Astrocyte of the cerebellum (primary cell): ENCODE data around the gene MPC2.

Experiments
- DNase-seq: peaks from one replicate; pipeline ENCODE4 v3.0.0-alpha.2; 2011; ENCODE audit warnings: low read depth
- H3K4me3 ChIP-seq: 2 replicates; pipeline ENCODE4 v1.5.1; 2011; ENCODE audit warnings: mild to moderate bottlenecking, low read depth, low read length, moderate library complexity
- in situ Hi-C: cut with HindIII; loops from 2 replicates; pipeline ENCODE4 v1.10.0; 2017; ENCODE audit warnings: low sequenced_read_pairs
- TF ChIP-seq, protein P1 (sequence below): IDR thresholded peaks from 2 replicates; pipeline ENCODE4 v1.5.1; 2012; ENCODE audit warnings: low read length, low read depth, moderate library complexity, mild to moderate bottlenecking; ENCODE audit errors: missing control alignments

MPC2 gene

DNA sequence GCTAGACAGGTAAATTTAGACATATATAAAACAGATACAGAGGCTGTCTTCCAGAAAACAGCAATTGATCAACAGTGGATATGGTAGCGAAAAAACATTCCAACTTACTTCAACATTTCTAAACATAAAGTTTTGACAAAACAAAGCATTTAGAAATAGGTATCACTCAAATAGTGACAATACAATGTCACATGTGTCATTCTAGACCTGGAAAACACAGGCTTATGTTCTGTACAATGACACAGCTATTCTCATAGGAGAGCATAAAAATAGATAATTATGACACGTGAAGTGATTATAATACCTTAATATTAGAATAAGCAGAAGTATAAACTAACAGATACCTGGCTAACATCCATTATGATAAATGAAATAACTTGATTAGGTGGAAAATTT lies 8.4 kb downstream of the MPC2 start:
- DNase-seq = no peak
- TF ChIP-seq, protein P1, sequence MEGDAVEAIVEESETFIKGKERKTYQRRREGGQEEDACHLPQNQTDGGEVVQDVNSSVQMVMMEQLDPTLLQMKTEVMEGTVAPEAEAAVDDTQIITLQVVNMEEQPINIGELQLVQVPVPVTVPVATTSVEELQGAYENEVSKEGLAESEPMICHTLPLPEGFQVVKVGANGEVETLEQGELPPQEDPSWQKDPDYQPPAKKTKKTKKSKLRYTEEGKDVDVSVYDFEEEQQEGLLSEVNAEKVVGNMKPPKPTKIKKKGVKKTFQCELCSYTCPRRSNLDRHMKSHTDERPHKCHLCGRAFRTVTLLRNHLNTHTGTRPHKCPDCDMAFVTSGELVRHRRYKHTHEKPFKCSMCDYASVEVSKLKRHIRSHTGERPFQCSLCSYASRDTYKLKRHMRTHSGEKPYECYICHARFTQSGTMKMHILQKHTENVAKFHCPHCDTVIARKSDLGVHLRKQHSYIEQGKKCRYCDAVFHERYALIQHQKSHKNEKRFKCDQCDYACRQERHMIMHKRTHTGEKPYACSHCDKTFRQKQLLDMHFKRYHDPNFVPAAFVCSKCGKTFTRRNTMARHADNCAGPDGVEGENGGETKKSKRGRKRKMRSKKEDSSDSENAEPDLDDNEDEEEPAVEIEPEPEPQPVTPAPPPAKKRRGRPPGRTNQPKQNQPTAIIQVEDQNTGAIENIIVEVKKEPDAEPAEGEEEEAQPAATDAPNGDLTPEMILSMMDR = no peak
- no peak overlapping the region for H3K4me3 ChIP-seq
- in situ Hi-C loops = no loop called here

DNA sequence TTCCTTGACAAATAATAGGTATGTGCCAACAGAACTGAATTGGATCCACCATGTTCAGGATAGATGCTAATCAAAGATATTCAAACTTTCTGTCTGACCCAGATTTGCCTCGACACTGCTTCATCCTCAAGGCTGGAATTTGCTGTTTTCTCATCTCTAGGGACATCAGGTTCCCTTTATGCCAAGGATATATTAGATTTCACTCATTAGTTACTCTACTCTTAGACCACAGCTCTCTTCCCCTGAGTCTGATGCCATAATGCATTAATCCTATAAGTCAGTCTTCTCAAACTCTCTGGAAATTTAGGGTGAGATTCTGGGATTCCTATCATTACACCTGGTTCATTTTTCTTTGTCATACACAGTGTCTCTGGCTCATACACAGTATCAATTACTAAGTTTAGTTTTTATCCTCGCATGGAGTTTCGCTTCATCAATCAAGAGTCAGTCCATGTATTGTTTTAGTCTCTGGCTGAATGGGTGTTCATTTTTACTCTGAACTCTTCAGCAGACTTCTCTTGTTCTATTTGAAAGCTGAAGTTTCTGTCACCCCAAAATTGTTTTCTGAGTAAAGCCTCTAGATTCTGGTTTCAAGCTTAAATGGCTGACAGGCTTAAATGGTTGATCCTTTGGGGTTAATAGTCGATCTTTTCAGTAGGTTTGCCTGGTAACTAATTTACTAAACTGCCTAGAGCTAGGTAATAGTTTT lies 9.7 kb downstream of the MPC2 start:
- no peak overlapping the region for H3K4me3 ChIP-seq
- DNase-seq = no peak
- TF ChIP-seq, protein P1 = no peak
- in situ Hi-C loops = no loop called here

DNA sequence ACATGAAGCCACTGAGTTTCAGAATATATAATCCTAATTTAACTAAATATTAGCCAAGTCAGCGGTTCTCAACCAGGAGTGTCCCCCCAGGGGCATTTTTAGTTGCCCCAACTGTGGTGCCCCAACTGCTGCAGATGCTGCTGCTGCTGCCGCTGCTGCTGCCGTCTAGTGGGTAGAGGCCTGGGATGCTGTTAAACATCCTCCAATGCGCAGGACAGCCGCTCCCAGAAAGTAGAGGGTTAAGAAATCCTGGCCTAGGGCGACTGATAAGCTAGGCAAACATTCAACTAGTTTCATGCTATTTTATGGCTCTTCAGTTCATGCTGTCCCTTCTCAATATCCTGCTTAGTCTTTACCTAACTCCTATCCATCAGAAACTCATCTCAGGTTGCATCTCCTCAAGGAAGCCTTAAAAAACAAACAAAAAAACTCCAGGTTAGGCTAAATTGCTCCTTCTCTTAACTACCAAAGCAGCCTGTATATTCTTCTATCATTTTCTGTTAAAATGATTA lies 10.3 kb downstream of the MPC2 start:
- DNase-seq = no peak
- TF ChIP-seq, protein P1 = no peak
- in situ Hi-C loops = no loop called here
- no peak overlapping the region for H3K4me3 ChIP-seq

DNA sequence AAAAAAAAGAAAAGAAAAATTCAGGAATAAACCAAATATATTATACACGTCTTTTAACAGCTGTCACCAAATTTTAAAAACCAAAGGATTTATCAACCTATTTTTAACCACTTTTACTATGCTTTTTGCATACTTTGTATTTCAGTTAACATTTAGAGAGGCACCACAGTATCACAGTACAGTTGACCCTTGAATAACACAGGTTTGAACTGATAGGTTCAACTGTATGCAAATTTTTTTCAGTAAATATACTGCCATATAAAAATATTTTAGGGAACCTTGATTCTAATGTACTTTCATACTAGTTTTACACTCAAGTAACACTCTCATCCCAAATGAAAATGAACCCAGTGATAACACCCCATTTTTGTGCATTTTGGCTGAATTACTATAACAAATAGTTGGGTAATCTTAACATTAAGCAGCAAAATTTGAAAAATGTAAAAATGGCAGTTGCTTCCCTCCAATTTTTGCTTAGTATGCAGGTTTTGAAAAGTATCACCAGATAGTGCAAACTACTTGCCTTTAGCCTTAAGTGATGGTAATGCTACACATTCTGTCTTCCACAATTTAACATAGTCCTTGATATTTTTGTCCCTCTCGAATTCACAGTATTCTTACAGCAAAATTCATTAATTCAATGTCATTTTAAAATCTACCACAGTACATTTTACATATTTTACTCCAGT lies 12.2 kb downstream of the MPC2 start:
- in situ Hi-C loops = no loop called here

DNA sequence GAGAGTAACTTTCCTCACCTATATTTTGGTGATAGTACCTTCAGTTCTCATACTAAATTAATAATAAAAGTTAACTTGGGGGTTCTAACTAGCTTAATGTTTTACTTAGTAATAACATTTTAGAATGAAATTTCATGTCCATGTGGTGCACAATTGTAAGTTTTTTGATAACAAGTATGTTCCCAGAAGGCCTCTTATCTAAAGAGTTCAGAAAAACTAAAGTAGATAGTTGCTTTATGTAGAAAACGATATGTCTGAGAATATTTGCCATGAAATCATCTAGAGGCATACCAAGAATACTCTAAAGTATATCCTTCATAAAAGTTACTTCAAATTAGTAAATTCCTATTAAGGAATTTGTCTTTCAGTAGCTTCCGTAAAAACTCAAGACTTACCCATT lies 12.8 kb downstream of the MPC2 start:
- DNase-seq = no peak
- in situ Hi-C loops = no loop called here
- no peak overlapping the region for H3K4me3 ChIP-seq
- TF ChIP-seq, protein P1 = no peak

More for the DNA sequence above, 12.2 kb downstream of the MPC2 start:
- DNase-seq = no peak
- no peak overlapping the region for H3K4me3 ChIP-seq
- TF ChIP-seq, protein P1 = no peak

DNA sequence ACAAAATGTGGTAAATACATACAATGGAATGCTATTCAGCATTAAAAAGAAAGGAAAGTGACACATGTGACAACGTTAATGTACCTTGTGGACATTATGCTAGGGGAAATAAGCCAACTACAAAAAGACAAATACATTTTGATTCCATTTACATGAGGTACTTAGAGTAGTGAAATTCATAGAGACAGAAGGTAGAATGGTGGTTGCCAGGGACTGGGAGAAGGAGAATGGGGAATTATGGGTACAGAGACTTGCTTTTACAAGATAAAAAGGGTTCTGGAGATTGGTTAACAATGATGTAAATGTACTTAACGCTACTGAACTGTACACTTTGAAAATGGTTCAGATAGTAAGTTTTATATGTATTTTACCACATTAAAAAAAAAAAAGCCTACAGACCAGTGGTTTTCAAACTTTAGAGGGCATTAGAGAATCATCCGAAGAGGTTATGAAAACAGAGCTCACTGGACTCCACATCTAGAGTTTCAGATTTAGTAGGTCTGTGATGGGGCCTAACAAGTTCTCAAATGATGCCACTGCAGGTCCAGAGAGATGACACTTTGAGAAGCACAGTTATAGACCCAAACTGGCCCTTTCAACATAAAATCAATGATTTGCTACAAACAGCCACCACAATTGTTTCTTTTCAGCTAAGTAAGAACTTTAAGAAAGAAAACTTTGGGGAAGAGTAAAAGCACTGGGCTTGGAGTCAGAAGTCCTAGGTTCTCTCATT lies 13.4 kb downstream of the MPC2 start:
- no peak for DNase-seq
- in situ Hi-C loops = no loop called here
- H3K4me3 ChIP-seq = no peak overlapping the region
- TF ChIP-seq, protein P1 = no peak
